ENCODE results near the gene OR5AU1. TPM values are rescaled to one million over a fixed set of nuclear protein-coding genes. Genes with fewer than 3 reads are reported as not detected.

The OR5AU1 gene
- total RNA-seq, 2 experiments from 2014 or later: 0.02 TPM; not detected in 1

DNA sequence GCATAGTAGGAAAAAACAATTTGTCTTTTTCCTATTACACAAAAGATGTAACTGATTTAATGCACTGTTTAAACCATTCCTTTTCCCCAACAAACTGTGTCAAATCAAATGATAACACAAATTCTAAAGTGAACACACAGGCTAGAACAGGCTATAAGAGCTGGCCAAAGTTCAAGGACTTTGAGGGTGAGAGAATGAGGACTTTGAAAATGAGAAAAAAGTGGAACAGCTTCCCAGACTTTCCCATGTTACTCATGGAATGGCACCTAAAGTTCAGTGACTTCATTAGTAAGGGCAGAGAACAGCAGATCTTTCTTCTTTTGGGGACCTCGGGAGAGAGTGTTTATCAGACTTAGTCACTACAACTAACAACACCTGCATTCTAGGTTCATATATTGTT, 32.4 kb downstream of the OR5AU1 start:
- H3K4me3 Mint-ChIP-seq: no peak overlapping the region

DNA sequence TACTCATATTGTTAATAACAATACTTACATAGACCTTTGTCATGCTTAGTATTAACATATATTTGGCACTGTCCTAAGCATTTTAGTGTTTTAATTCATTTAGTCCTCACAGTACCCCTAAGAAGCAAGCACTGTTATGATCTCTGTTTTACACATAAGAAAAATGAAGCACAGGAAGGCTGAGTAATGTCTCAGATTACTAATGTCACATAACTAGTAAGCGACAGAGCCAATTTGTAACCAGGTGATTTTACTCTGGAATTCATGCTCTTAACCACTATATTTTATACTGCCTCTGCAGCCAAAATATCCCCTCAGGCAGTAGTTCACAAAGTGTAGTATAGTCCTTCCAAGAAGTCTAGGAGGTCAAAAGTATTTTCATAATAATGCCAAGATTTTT, 34.7 kb downstream of the OR5AU1 start:
- DNase-seq (no peak), ATAC-seq (peak; percentile 33)
- Mint-ChIP-seq H3K27me3 (peaks cover 11% of the 10 kb centered on the region), H3K36me3 (ENCODE audit: low read depth) (no peaks in the 10 kb centered on the region), H3K27ac (no peak overlapping the region), H3K9me3 (ENCODE audit: low read depth) (peaks cover 2% of the 10 kb centered on the region), H3K4me1 (no peaks in the 10 kb centered on the region), H3K4me3 (no peak overlapping the region)
- intact Hi-C loops (cut with DNase I, micrococcal nuclease): no loop called here
- CTCF ChIA-PET: no interaction called here
- POLR2A ChIA-PET: no interaction called here

More for the DNA sequence above, 32.4 kb downstream of the OR5AU1 start:
- ChIA-PET POLR2A (no interaction called here), CTCF (interaction anchor here (0.6 to 2.2 kb wide), 4 partner anchors 13 to 109 kb away, joined by 3 to 13 read pairs (median 5); no protein-coding TSS in a partner anchor)
- H3K27ac Mint-ChIP-seq: no peak overlapping the region
- ATAC-seq: no peak
- DNase-seq: no peak
- no peaks in the 10 kb centered on the region for H3K36me3 Mint-ChIP-seq (ENCODE audit: low read depth)
- intact Hi-C loops (cut with DNase I, micrococcal nuclease): no loop called here
- H3K4me1 Mint-ChIP-seq: no peaks in the 10 kb centered on the region
- peaks cover 2% of the 10 kb centered on the region for H3K9me3 Mint-ChIP-seq (ENCODE audit: low read depth)
- peaks cover 9% of the 10 kb centered on the region for H3K27me3 Mint-ChIP-seq

DNA sequence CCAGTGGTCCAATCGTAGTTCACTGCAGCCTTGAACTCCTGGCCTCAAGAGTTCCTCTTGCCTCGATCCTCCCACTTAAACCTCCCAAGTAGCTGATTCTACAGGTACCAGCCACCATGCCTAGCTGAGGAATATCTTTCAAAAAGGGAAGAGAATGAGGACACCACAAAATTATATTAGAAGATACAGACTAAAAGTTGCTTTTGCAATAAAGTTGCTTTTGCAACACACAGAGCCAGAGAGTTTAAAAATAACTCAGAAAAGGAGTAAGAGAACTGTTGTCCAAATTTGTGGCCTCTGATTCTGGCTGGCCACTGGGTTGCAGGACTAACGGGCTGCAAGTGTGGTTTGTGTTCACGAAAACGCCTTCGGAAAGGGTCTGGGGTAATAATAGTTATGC, 35.2 kb downstream of the OR5AU1 start:
- POLR2A ChIA-PET: no interaction called here
- ATAC-seq: no peak
- Mint-ChIP-seq H3K36me3 (ENCODE audit: low read depth) (no peaks in the 10 kb centered on the region), H3K27ac (no peak overlapping the region), H3K4me1 (no peaks in the 10 kb centered on the region), H3K27me3 (peaks cover 11% of the 10 kb centered on the region), H3K4me3 (no peak overlapping the region), H3K9me3 (ENCODE audit: low read depth) (peaks cover 2% of the 10 kb centered on the region)
- no peak for DNase-seq
- CTCF ChIA-PET: interaction anchor here (1.6 kb wide), 1 partner anchor 28 kb away, joined by 3 read pairs; no protein-coding TSS in a partner anchor
- intact Hi-C loops (cut with DNase I, micrococcal nuclease): no loop called here

DNA sequence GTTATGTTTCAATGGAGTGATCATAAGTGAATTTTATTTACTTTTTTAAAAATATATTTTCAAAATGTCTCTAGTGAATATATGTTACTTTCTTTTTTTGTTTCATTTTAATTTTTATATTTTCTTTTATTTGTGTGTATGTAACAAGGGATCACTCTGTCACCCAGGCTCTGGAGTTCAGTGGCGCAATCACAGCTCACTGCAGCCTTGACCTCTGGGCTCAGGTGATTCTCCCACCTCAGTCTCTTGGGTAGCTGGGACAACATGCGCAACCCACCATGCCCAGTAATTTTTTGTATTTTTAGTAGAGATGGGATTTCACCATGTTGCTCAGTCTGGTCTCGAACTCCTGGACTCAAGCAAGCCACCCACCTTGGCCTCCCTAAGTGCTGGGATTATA, 36.9 kb downstream of the OR5AU1 start:
- intact Hi-C loops (cut with DNase I, micrococcal nuclease): no loop called here
- CTCF ChIA-PET: interaction anchor here (2.9 kb wide), 1 partner anchor 14 kb away, joined by 11 read pairs; no protein-coding TSS in a partner anchor
- Mint-ChIP-seq H3K27me3 (peaks cover 9% of the 10 kb centered on the region), H3K27ac (no peak overlapping the region), H3K4me1 (no peaks in the 10 kb centered on the region), H3K9me3 (ENCODE audit: low read depth) (no peaks in the 10 kb centered on the region), H3K4me3 (no peak overlapping the region), H3K36me3 (ENCODE audit: low read depth) (no peaks in the 10 kb centered on the region)
- POLR2A ChIA-PET: no interaction called here
- ATAC-seq (no peak), DNase-seq (no peak)

DNA sequence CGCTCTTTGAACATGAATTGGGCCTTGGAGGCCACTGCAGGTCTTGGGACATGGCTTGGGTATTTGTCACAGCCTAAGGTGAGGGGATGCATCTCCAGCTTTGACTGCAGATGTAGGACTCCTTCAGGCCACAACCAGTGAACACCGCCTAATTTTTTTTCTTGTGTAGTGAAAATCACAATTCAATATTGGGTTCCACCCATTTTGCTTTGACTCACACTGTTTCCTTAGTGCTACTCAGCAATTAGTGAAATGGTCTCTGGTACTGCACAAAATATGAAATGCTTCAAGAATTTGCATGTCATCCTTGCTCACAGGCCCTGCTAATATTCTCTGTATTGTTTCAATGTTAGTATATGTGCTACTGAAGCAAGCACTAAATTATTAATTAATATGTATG, 42.5 kb downstream of the OR5AU1 start:
- intact Hi-C loops (cut with DNase I, micrococcal nuclease): no loop called here
- Mint-ChIP-seq H3K9me3 (ENCODE audit: low read depth) (no peaks in the 10 kb centered on the region), H3K4me3 (no peak overlapping the region), H3K27me3 (peaks cover 2% of the 10 kb centered on the region), H3K27ac (no peak overlapping the region), H3K4me1 (peaks cover 16% of the 10 kb centered on the region), H3K36me3 (ENCODE audit: low read depth) (no peaks in the 10 kb centered on the region)
- ATAC-seq (no peak), DNase-seq (no peak)
- POLR2A ChIA-PET: no interaction called here
- CTCF ChIA-PET: interaction anchor here (1.3 to 2.3 kb wide), 2 partner anchors 11 to 43 kb away, joined by 4 to 7 read pairs; no protein-coding TSS in a partner anchor

DNA sequence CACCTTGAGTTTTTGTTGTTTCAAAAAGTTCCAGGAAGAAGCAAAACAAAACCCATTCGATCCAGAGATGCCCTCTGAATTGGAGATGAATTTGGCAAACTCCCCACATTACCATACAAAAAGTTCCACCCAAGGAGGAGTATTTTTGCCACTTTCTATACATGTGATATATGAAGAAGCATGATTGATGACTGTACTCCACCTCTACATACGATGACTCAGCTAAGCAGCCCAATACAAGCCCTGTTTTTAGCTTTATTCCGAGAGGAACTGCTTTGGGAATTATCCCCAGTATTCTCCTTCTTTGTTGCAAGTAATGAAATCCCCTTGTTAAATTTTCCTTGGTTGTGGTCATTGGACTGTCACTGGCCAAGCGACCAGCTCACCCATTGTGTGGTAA, 43.6 kb downstream of the OR5AU1 start:
- Mint-ChIP-seq H3K4me3 (no peak overlapping the region), H3K4me1 (peaks cover 16% of the 10 kb centered on the region), H3K27ac (no peak overlapping the region), H3K27me3 (no peaks in the 10 kb centered on the region), H3K36me3 (ENCODE audit: low read depth) (no peaks in the 10 kb centered on the region), H3K9me3 (ENCODE audit: low read depth) (no peaks in the 10 kb centered on the region)
- ChIA-PET CTCF (interaction anchor here (0.7 to 2.3 kb wide), 4 partner anchors 10 to 674 kb away, joined by 3 to 7 read pairs (median 4); no protein-coding TSS in a partner anchor), POLR2A (no interaction called here)
- ATAC-seq (no peak), DNase-seq (no peak)
- intact Hi-C loops (cut with DNase I, micrococcal nuclease): no loop called here

DNA sequence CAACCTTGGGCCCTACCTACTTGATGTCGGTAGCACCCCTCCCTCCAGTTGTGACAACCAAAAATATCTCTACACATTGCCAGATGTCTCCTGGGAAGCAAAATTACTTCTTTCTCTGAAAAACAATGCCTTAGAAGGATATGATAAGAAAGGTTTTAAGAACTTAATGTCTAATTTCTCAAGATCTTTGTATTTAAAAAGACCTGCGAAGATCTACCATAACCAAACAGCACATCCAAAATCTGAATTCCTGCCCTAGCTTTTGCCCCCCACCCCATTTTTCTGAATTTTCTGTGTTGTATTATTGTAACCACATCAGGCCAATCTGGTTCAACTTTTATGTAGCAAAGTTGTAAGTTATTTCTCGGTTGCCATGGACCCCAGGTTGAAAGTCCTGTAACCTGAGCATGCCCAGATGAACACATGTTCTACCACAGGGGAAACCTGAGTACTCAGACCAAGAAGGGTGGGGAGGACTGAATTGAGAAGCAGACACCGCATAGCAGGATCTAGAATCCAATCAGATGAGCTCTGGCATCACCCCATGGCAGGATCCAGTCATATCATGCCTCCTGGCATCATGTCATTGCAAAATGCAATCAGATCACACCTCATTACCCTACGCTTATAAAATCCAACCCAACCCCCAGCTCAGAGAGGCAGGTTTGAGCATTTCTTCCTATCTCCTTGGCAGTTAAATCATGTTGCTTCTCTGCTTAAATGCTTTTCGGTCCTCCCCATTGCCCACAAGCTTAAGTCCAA, 46.3 kb downstream of the OR5AU1 start:
- ATAC-seq: peak; percentile 94
- no peaks in the 10 kb centered on the region for H3K36me3 Mint-ChIP-seq (ENCODE audit: low read depth)
- CTCF ChIA-PET: interaction anchor here (0.7 to 4.3 kb wide), 12 partner anchors 12 to 429 kb away, joined by 3 to 33 read pairs (median 3); no protein-coding TSS in a partner anchor
- peaks cover 28% of the 10 kb centered on the region for H3K4me1 Mint-ChIP-seq
- DNase-seq: peak; percentile 77
- no peak overlapping the region for H3K4me3 Mint-ChIP-seq
- intact Hi-C loops (cut with DNase I, micrococcal nuclease): no loop called here
- H3K27me3 Mint-ChIP-seq: no peaks in the 10 kb centered on the region
- H3K27ac Mint-ChIP-seq: peak overlapping the region; percentile 81
- no peaks in the 10 kb centered on the region for H3K9me3 Mint-ChIP-seq (ENCODE audit: low read depth)
- POLR2A ChIA-PET: interaction anchor here (0.7 to 1.2 kb wide), 4 partner anchors 12 to 156 kb away, joined by 3 to 7 read pairs (median 3); partner anchors contain the start of gene SLC39A2

DNA sequence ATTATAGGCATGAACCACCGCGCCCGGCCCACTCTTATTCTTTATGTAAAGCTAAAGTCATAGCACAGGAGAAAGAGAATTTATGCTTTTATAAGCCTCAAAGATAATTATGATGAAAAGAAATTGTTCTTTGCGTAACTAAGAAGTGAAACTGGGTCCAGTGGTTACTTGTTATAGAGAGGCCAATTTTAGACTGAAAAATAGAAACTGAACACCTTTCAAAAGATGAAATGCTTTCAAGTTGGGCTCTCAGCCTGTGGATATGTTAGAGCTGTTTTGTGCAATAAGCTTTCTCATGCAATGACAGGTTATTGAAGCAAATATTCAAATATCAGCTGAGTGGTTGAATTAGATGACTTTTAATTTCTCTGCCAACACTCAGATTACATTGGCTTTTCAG, 47.1 kb downstream of the OR5AU1 start:
- ChIA-PET CTCF (interaction anchor here (0.8 to 4.3 kb wide), 10 partner anchors 12 to 93 kb away, joined by 3 to 33 read pairs (median 4); no protein-coding TSS in a partner anchor), POLR2A (no interaction called here)
- Mint-ChIP-seq H3K27me3 (no peaks in the 10 kb centered on the region), H3K36me3 (ENCODE audit: low read depth) (no peaks in the 10 kb centered on the region), H3K27ac (no peak overlapping the region), H3K4me3 (no peak overlapping the region), H3K4me1 (peaks cover 29% of the 10 kb centered on the region), H3K9me3 (ENCODE audit: low read depth) (no peaks in the 10 kb centered on the region)
- ATAC-seq (no peak), DNase-seq (no peak)
- intact Hi-C loops (cut with DNase I, micrococcal nuclease): no loop called here

DNA sequence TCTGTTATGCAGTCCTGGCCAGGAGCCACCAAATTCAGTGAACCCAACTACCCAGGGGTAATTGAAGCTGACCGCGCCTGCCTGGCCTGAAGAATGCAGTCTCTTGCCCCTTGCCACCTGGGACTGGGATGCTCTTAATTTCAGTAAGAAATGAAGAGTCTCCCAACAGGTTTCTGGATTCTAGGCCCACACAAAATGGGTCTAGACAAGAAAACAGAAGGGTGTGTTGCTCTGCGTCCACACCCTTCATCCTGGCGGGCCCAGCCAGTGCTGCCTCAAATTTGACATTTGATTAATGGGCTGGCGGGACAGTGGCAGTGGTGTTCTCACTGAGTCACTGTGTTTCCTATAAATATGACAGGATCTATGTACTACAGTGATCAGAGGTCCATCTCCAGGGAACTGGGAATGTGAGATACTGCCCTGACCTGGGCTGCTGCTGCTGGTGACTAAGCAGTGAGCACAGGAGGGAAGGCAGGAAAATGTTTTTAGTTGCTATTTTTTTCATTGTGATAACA, 48.5 kb downstream of the OR5AU1 start:
- ChIA-PET POLR2A (no interaction called here), CTCF (interaction anchor here (0.7 to 6.1 kb wide), 7 partner anchors 12 to 92 kb away, joined by 3 to 111 read pairs (median 30); no protein-coding TSS in a partner anchor)
- Mint-ChIP-seq H3K27me3 (no peaks in the 10 kb centered on the region), H3K36me3 (ENCODE audit: low read depth) (no peaks in the 10 kb centered on the region), H3K4me3 (no peak overlapping the region), H3K27ac (no peak overlapping the region), H3K9me3 (ENCODE audit: low read depth) (no peaks in the 10 kb centered on the region), H3K4me1 (peaks cover 38% of the 10 kb centered on the region)
- no peak for DNase-seq
- ATAC-seq: no peak
- intact Hi-C loops (cut with DNase I, micrococcal nuclease): loop anchor here in 1 of 2 experiments (2.0 kb wide), 1 partner anchor 39 kb away; no protein-coding TSS in a partner anchor

DNA sequence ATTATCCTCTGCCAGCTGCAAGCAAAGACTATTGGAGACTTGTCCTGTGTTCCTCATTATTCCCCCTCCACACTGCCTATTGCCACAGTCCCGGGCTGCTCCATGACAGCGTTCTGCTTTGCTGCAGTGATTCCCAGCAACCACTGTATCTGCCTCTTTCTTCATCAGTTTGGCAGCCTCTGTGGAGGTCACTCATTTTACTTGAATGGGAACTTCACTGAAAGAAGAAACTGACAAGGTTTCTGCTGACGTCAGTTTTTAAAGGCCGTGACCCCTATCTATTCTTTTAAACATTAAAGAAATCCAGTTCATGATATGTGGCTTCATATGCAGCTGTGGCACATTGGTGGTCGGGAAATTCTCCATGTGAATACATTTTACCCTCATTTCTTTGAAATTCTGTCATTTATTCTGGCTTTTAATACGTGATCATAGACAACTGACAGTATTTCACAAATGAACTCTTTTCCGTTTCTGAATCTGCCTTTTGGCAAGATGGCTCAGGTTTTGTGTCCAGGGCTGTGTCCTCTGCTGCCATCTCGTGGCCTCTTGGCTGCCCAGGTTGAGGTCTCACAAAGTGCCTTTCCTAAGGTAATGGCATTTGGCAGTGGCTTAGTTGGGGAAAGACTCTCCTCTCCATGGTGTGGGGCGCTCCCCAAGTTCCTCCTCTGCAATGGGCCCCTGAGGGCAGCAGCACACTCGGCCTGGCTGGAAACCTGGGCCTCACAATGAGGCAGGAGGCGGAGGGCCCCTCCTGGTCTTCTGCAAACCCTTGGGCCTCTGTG, 49.2 kb downstream of the OR5AU1 start:
- no peak for ATAC-seq
- Mint-ChIP-seq H3K9me3 (ENCODE audit: low read depth) (no peaks in the 10 kb centered on the region), H3K4me1 (peaks cover 44% of the 10 kb centered on the region), H3K27ac (no peak overlapping the region), H3K27me3 (no peaks in the 10 kb centered on the region), H3K4me3 (no peak overlapping the region), H3K36me3 (ENCODE audit: low read depth) (no peaks in the 10 kb centered on the region)
- ChIA-PET POLR2A (no interaction called here), CTCF (interaction anchor here (0.7 to 6.1 kb wide), 9 partner anchors 9 to 111 kb away, joined by 3 to 111 read pairs (median 30); no protein-coding TSS in a partner anchor)
- peak; percentile 90 for DNase-seq
- intact Hi-C loops (cut with DNase I, micrococcal nuclease): loop anchor here in 1 of 2 experiments (2.0 kb wide), 1 partner anchor 38 kb away; no protein-coding TSS in a partner anchor

DNA sequence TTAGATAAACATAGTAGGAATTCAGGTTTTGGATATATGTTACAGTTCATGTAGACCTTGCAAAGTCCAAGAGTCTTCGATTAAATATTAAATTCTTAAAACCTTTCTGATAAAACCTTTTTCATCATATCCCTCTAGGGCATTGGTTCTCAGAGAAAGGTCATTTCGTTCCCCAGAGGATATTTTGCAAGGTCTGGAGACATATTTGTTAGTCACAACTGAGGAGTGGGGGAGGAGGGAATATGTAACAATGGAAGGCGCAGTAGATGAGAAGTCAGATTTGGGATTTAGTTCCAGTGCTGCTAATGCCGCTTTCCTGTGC, 49.7 kb downstream of the OR5AU1 start:
- no peak for DNase-seq
- Mint-ChIP-seq H3K4me3 (no peak overlapping the region), H3K27me3 (no peaks in the 10 kb centered on the region), H3K27ac (no peak overlapping the region), H3K4me1 (peaks cover 45% of the 10 kb centered on the region), H3K36me3 (ENCODE audit: low read depth) (no peaks in the 10 kb centered on the region), H3K9me3 (ENCODE audit: low read depth) (no peaks in the 10 kb centered on the region)
- intact Hi-C loops (cut with DNase I, micrococcal nuclease): loop anchor here in 1 of 2 experiments (2.0 kb wide), 1 partner anchor 37 kb away; no protein-coding TSS in a partner anchor
- ChIA-PET CTCF (interaction anchor here (0.6 to 6.1 kb wide), 12 partner anchors 9 to 213 kb away, joined by 3 to 111 read pairs (median 18); no protein-coding TSS in a partner anchor), POLR2A (no interaction called here)
- no peak for ATAC-seq

All from activated CD4-positive, alpha-beta T cell treated with anti-CD3 and anti-CD28 coated beads for 36 hours (primary cell).